ENCODE measurements around the gene MSANTD1.

Gene MSANTD1

GRCh38 chr4:3217266-3217665, 31.7 kb upstream of the MSANTD1 start:
- DNase-seq (ENCODE audit: low spot score): no peak

DNA sequence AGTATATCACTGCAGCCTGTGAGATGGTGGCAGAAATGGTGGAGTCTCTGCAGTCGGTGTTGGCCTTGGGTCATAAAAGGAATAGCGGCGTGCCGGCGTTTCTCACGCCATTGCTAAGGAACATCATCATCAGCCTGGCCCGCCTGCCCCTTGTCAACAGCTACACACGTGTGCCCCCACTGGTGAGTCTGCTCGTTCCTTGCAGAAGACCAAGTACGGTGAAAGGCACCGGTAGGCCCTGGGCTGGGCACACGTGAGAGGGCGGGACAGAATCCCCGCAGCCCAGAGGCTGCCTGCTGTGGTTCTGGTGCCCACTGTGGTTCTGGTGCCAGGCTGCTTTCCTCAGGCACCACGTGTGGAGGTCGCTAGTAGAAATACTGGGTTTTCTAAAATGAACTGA, 31.2 kb upstream of the MSANTD1 start:
- DNase-seq (ENCODE audit: low spot score): no peak

DNA sequence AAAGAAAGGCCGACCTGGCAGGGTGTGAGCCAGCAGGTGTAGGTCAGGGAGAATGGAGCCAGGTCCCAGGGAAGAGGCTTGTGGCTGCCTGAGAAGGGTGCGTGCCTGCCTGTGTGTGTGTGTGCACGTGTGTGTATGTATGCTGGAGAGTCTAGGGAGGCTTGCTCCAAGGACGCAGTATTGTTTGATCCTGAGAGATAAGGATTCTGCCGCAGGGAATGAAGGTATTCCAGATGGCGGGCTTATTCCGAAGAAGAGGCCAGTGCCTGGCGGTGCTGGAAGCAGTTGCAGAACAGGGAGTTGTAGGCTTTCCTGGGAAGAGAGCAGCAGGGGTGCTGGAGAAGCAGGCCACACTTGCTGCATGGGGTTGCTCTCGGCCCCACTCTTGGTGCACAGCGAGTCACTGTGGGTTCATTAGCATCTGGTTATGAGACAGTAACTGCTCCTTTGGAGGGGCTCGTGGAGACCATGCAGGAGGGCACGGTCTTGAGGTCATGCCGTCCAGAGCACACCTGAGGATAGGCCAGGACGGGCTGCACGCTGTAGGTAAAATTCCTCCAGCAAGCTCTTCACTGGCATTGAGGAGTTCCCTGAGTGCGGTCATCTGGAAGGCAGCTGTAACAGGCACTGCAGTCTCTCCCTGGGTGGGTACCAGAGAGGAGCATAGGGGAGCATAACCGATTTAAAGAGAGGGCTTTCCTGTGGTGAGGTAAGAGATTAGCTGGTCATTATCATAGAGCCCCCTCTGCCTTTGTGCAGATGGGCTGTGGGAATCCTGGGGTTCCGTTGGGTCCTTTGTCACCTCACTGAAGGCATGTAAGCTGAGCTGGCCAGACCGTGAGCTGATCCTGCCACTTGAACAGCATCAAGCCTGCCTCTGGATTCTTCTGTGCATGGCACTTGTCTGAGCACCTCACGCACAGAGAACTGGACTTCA, 29.9 kb upstream of the MSANTD1 start:
- DNase-seq (ENCODE audit: low spot score): no peak

DNA sequence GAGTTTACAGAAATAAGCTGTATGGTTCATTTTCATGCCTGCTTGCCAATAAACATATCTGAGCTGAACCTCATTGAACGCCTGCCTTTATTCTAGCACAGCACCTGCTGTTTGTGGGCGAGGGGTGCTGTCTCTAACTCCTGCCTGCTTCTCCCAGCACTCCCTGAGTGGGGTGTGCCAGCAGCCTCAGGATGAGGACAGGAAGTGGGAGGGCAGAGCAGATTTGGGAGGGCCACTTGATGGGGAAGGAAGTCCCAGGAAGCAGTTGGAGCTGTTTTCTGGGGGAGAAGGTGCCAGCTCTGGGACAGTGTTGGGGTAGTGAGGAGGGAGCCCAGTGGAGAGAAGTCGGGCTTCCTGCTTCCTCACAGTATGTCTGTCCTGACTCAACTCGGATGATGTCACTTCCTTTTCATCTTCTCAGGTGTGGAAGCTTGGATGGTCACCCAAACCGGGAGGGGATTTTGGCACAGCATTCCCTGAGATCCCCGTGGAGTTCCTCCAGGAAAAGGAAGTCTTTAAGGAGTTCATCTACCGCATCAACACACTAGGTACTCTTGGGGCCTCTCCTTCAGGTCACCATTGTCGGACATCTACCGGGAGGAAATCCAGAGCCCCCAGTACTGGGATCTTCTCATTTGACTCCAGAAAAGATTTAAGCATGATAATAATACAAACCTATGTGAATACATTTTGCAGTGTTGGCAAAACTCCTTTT, 29.0 kb upstream of the MSANTD1 start:
- no peak for DNase-seq (ENCODE audit: low spot score)

DNA sequence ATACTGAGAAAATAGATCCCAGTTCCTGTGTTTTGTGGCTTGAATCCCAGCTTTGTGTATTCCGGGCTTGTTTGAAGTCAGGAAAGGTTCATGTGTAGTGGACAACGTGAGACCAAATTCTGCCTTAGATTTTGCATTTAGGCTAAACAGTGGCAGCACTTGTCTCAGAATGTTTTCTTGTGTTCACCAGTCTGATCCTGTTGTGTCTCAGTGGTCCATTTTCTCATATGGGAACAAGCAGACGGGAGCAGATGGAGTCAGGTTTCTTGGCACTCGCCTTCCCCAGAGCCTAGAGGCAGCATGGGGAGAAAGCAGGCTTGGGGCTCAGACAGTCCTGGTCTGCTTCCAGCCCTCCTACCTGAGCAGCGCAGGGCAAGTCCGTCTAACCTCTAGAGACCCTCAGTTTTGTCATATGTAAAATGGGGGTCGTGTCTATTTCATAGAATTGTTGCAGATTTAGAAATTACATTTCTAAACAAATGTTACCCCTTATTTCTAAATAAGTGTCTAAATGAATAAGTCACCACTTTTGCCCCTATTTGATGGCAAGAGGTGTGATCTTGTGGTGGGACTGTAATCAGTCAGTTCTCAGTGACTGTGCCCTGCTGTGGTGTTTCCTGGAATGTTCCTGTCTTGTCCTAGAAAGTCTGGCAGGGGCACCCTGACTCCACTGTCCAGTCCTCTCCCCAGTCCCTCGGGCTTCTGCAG, 28.3 kb upstream of the MSANTD1 start:
- no peak for DNase-seq (ENCODE audit: low spot score)

GRCh38 chr4:3221184-3221494, 27.8 kb upstream of the MSANTD1 start:
- no peak for DNase-seq (ENCODE audit: low spot score)

DNA sequence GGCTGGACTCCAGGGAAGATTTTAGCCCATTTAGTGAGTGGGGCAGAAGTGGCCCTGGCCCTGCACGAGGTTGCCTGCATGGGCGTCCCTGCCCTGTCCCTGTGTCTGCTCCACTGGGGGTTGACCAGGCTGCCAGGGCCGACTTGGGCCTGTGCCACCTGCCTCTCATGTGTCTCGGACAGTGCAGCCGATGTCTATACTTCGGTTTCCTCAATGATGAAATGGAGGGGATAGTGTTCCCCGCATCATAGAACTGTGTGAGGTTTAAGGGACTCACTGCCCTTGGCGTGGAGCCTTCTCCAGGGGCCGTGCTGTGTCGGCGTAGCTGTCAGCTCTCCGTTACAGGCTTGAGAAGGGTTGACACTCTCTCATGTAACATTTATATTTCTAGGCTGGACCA, 27.0 kb upstream of the MSANTD1 start:
- DNase-seq (ENCODE audit: low spot score): no peak

DNA sequence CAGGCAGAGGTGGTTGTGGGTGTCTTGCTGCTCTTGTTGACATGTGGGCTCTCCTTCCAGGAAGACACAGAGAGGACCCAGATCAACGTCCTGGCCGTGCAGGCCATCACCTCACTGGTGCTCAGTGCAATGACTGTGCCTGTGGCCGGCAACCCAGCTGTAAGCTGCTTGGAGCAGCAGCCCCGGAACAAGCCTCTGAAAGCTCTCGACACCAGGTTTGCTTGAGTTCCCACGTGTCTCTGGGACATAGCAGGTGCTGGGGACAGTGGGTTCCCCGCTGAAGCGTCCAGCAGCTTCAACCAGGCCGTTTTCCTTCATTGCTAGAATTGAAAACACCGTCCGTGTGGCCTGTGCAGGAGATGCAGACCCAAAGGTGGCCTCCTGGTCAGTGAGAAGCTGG, 25.6 kb upstream of the MSANTD1 start:
- DNase-seq (ENCODE audit: low spot score): no peak

- DNase-seq (ENCODE audit: low spot score): no peak
Measured at GRCh38 chr4:3223956-3224748, 24.8 kb upstream of the MSANTD1 start.

DNA sequence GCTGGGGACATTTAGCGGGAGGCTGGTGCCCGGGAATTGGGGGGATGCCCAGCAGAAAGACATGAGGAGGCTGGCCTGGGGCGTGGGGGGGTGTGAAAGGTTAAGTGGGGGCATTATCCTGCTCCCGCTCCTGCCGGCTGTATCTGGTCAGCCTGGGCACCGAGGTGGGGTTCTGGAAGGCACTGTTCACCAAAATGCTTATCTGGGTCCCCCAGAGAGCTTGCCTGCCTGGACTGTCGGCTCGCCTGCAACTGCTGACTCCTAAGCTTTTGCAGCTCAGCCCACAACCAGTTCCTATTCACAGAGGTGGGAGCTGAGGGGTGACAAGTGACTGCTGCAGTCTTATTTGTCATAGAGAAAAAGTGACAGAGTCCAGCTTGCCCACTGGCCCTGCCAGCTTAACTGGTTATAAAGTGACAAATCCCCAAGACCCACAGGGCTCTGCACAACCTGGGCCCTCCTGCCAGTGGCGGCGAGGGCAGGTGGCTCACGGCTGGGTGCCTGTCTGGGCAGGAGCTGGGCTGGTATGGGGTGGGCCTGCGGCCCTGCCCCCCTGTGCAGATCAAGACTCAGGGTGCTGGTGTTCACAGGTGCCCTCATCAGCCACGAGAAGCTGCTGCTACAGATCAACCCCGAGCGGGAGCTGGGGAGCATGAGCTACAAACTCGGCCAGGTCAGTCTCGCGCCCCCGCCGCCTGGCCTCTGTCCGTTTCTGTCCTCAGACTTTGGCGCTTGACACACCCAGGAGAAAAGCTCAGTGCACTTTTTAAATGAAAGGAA, 23.7 kb upstream of the MSANTD1 start:
- no peak for DNase-seq (ENCODE audit: low spot score)

- no peak for DNase-seq (ENCODE audit: low spot score)
Measured at GRCh38 chr4:3225936-3226335, 23.0 kb upstream of the MSANTD1 start.

DNA sequence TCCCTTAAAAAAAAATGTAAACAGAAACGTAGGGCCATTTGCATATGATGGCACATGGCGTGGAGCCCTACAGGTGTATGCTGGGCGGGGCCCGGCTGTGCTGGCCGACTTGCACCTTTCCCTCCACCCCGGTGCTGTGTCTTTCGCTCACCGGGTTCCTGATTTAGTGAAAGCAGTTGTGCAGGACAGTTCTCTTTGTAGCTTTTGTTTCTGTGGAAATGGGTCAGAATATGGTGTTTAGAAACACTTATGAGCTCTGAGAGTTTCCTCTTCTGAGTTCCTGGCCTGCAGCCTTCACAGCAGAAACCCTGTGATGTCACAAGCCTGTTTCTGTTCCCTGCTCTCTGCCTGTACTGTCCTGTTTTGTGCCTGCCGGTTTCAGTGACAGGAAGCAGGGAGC, 22.5 kb upstream of the MSANTD1 start:
- no peak for DNase-seq (ENCODE audit: low spot score)

GRCh38 chr4:3226944-3227343, 22.0 kb upstream of the MSANTD1 start:
- no peak for DNase-seq (ENCODE audit: low spot score)

DNA sequence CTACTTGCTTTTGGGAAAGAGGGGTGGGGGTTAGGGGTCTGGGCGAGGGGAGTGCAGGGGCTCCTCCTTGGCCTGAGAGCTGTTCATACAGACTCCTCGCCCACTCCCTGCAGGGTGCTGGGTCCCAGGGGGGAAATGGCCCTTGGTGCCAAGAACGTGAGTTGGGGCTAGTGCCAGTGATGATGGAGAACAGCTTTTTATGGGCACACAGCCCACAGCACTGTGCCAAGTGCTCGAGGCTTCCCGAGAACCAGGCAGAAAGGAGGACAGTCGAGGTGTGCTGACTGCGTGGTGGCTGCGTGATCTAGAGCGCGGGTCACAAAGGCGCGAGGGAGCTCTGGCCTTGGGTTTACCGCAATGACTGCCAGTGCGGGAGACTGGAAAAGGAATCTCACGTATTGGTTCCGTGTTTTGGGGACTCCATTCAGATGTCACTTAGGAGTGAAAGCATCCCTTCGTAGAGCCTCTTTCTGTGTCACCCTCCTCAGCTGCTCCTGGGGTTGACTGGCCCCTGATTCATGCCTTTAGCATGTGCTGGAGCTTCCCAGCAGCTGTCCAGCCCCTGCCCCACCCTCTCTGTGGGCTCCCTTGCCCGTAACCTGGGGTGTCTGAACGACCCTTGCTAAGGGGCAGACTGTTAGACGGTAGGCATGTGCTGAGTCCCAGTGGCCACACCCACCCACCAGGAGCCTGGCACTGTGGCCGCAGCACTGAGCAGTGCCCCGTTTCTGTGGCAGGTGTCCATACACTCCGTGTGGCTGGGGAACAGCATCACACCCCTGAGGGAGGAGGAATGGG, 20.9 kb upstream of the MSANTD1 start:
- peak; percentile 57 for DNase-seq (ENCODE audit: low spot score)

GRCh38 chr4:3228881-3229280, 20.1 kb upstream of the MSANTD1 start:
- DNase-seq (ENCODE audit: low spot score): no peak

DNA sequence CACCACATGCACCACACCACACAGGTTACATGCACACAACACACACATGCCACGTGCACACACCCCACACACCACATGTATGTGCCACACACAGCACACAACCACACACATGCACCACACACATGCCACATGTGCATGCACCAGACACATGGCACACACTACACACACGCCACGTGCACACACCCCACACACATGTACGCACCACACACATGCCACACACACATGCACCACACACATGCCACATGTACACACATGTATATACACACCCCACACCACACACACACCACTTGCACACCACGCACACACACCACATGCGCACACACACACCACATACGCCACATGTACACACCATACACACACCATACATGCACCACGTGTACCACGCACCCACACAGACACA, 19.6 kb upstream of the MSANTD1 start:
- no peak for DNase-seq (ENCODE audit: low spot score)

DNA sequence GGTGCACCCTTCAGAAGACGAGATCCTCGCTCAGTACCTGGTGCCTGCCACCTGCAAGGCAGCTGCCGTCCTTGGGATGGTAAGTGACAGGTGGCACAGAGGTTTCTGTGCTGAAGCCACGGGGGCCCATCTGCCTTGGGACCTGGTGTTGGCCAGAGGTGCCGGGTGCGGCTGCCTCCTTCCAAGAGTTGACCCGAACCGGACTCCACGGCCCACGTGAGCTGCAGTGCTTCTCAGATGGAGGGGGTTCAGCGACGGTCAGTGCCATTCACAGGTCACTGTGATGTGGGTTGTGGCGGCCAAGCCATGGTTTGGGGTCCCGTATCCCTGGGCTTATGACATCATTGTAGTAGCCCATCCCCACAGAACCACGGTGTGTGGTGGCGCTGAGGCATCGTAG, 19.0 kb upstream of the MSANTD1 start:
- no peak for DNase-seq (ENCODE audit: low spot score)

GRCh38 chr4:3231471-3231870, 17.5 kb upstream of the MSANTD1 start:
- DNase-seq (ENCODE audit: low spot score): no peak

- no peak for DNase-seq (ENCODE audit: low spot score)
Measured at GRCh38 chr4:3232001-3232400, 17.0 kb upstream of the MSANTD1 start.

DNA sequence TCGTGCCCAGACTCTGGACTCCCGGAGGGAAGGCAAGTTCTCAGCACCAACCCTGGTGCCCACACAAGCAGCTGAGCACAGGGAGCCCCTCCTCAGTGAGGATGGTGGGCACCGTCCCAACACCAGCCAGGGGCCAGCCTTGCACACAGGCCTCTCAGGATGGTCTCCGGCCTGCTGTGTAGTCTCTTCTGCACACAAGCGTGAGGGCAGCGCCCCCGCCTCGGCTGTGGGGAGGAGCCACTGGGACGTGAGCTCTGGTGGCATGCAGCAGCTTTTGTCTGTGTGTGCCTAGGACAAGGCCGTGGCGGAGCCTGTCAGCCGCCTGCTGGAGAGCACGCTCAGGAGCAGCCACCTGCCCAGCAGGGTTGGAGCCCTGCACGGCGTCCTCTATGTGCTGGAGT, 16.1 kb upstream of the MSANTD1 start:
- no peak for DNase-seq (ENCODE audit: low spot score)

All from AG20443 (cell line).